ENCODE data around the gene ADAM10.

Gene ADAM10

GRCh38 chr15:58689646-58690045, 59.9 kb downstream of the ADAM10 start:
- POLR2A ChIA-PET (ENCODE audit: low non-redundant PET): no interaction called here
- CTCF ChIA-PET: no interaction called here
- no peak overlapping the region for H3K27ac ChIP-seq
- TF ChIP-seq CTCF (conservative IDR thresholded peaks at IDR 0.05; ENCODE audit: low read depth): no peak
- DNase-seq (ENCODE audit: low spot score): no peak

GRCh38 chr15:58686286-58686685, 63.2 kb downstream of the ADAM10 start:
- TF ChIP-seq CTCF (conservative IDR thresholded peaks at IDR 0.05; ENCODE audit: low read depth): no peak
- ChIA-PET POLR2A (ENCODE audit: low non-redundant PET) (no interaction called here), CTCF (no interaction called here)
- no peak for DNase-seq (ENCODE audit: low spot score)
- H3K27ac ChIP-seq: no peak overlapping the region

- no peak for DNase-seq (ENCODE audit: low spot score)
- ChIA-PET CTCF (no interaction called here), POLR2A (ENCODE audit: low non-redundant PET) (no interaction called here)
- no peak overlapping the region for H3K27ac ChIP-seq
- TF ChIP-seq CTCF (conservative IDR thresholded peaks at IDR 0.05; ENCODE audit: low read depth): no peak
Measured at GRCh38 chr15:58684751-58685150, 64.8 kb downstream of the ADAM10 start.

GRCh38 chr15:58684036-58684710, 65.3 kb downstream of the ADAM10 start:
- TF ChIP-seq CTCF (conservative IDR thresholded peaks at IDR 0.05; ENCODE audit: low read depth): no peak
- DNase-seq (ENCODE audit: low spot score): no peak
- POLR2A ChIA-PET (ENCODE audit: low non-redundant PET): no interaction called here
- CTCF ChIA-PET: no interaction called here
- no peak overlapping the region for H3K27ac ChIP-seq

- no peak overlapping the region for H3K27ac ChIP-seq
- CTCF ChIA-PET: no interaction called here
- DNase-seq (ENCODE audit: low spot score): no peak
- POLR2A ChIA-PET (ENCODE audit: low non-redundant PET): no interaction called here
- TF ChIP-seq CTCF (conservative IDR thresholded peaks at IDR 0.05; ENCODE audit: low read depth): no peak
Measured at GRCh38 chr15:58682234-58682633, 67.3 kb downstream of the ADAM10 start.

- CTCF ChIA-PET: no interaction called here
- POLR2A ChIA-PET (ENCODE audit: low non-redundant PET): no interaction called here
- DNase-seq (ENCODE audit: low spot score): peak; percentile 8
- TF ChIP-seq CTCF (conservative IDR thresholded peaks at IDR 0.05; ENCODE audit: low read depth): no peak
- no peak overlapping the region for H3K27ac ChIP-seq
Measured at GRCh38 chr15:58678683-58679082, 70.8 kb downstream of the ADAM10 start.

Data from RWPE1 (cell line).